Vagina (tissue), 2 donors: ENCODE results near the gene GPR15.

Experiments
- CTCF ChIP-seq, 3 experiments: fragments of 450-650 bp in 2 of 3; fragments of 200-600 bp in 1 of 3; sonication (generic) in 1 of 3; IDR thresholded peaks; one replicate each; pipeline ENCODE4 v1.5.1; 2017 to 2019; ENCODE audit warnings: antibody characterized with exemption in 3 of 3, mild to moderate bottlenecking in 2 of 3, moderate library complexity in 2 of 3
- POLR2A ChIP-seq, 2 donors: fragments of 450-650 bp; IDR thresholded peaks; one replicate each; pipeline ENCODE4 v1.6.1; 2017; ENCODE audit warnings: antibody characterized with exemption in 2 of 2, mild to moderate bottlenecking in 2 of 2, moderate library complexity in 2 of 2
- POLR2AphosphoS5 ChIP-seq, 2 donors: sonication (generic); formaldehyde crosslinking; IDR thresholded peaks; one replicate each; pipeline ENCODE4 v1.9.0; 2017; ENCODE audit warnings: antibody characterized with exemption in 2 of 2, mild to moderate bottlenecking in 2 of 2, low read depth in 1 of 2; ENCODE audit not compliant: insufficient read depth in 1 of 2

- TF ChIP-seq CTCF (IDR thresholded peaks at IDR 0.05) (no peak), POLR2AphosphoS5 (IDR thresholded peaks at IDR 0.05; ENCODE audit: insufficient read depth in 1 of 2, low read depth in 1 of 2) (no peak), POLR2A (IDR thresholded peaks at IDR 0.05) (no peak)
Measured at GRCh38 chr3:98529856-98530459, 1.8 kb upstream of the GPR15 start.
